HepG2 (cell line): ENCODE measurements around the gene EIF3L. TPM values are rescaled to one million over a fixed set of nuclear protein-coding genes. Genes with fewer than 3 reads are reported as not detected.

ENCODE experiments used
- ASH2L ChIP-seq: fragments of 300-600, 200-600 bp; sonication (generic); IDR thresholded peaks from 2 replicates; pipeline ENCODE4 v1.7.0; 2017; ENCODE audit warnings: low read depth, mild to moderate bottlenecking, moderate library complexity, mixed read lengths, low read length; ENCODE audit not compliant: insufficient read length
- BHLHE40 ChIP-seq: IDR thresholded peaks from 2 replicates; pipeline ENCODE4 v1.6.1; 2011; ENCODE audit warnings: low read length, improper control_type of control experiment
- DMAP1 ChIP-seq: IDR thresholded peaks from 2 replicates; pipeline ENCODE4 v1.6.1; 2016
- ELF4 ChIP-seq: sonication (generic); formaldehyde crosslinking; IDR thresholded peaks from 2 replicates; pipeline ENCODE4 v1.5.0; 2020; ENCODE audit warnings: missing genetic modification reagents, mild to moderate bottlenecking, moderate library complexity, borderline replicate concordance
- GABPA ChIP-seq, 2 experiments: IDR thresholded peaks; 2 replicates each; pipeline ENCODE4 v1.6.1; 2011 to 2016; ENCODE audit warnings: low read depth in 2 of 2, low read length in 1 of 2, missing biosample characterization in 1 of 2, missing genetic modification characterization in 1 of 2
- GLI4 ChIP-seq: sonication (generic); formaldehyde crosslinking; IDR thresholded peaks from 2 replicates; pipeline ENCODE4 v1.5.1; 2020; ENCODE audit warnings: missing genetic modification reagents, mild to moderate bottlenecking, moderate library complexity, borderline replicate concordance
- HDAC6 ChIP-seq: fragments of 200-600 bp; sonication (generic); IDR thresholded peaks from 2 replicates; pipeline ENCODE4 v1.7.0; 2017; ENCODE audit warnings: mild to moderate bottlenecking, antibody characterized with exemption, low read length, low read depth
- MAF1 ChIP-seq: sonication (generic); formaldehyde crosslinking; IDR thresholded peaks from 2 replicates; pipeline ENCODE4 v1.5.0; 2020; ENCODE audit warnings: missing genetic modification reagents, borderline replicate concordance
- NR2F6 ChIP-seq, 2 experiments: IDR thresholded peaks; 2 replicates each; pipeline ENCODE4 v1.6.1; 2016; ENCODE audit warnings: antibody characterized with exemption in 1 of 2, mild to moderate bottlenecking in 1 of 2
- POLR2A ChIP-seq, 2 experiments: IDR thresholded peaks; 2 replicates each; pipeline ENCODE4 v1.6.1; 2011; ENCODE audit warnings: low read depth in 2 of 2, low read length in 2 of 2, mild to moderate bottlenecking in 1 of 2, moderate library complexity in 1 of 2; ENCODE audit not compliant: insufficient read depth in 1 of 2
- TBP ChIP-seq: sonication (generic); formaldehyde crosslinking; IDR thresholded peaks from 2 replicates; pipeline ENCODE4 v1.5.0; 2020; ENCODE audit warnings: missing genetic modification reagents
- THAP11 ChIP-seq: IDR thresholded peaks from 2 replicates; pipeline ENCODE4 v1.6.1; 2016; ENCODE audit warnings: missing biosample characterization, missing genetic modification reagents
- ZFP36 ChIP-seq: fragments of 150-350 bp; IDR thresholded peaks from 2 replicates; pipeline ENCODE4 v1.6.1; 2018; ENCODE audit warnings: borderline replicate concordance, low read length, low read depth; ENCODE audit not compliant: partially characterized antibody
- ZNF230 ChIP-seq: sonication (generic); formaldehyde crosslinking; IDR thresholded peaks from 2 replicates; pipeline ENCODE4 v1.4.0; 2020; ENCODE audit warnings: mild to moderate bottlenecking, missing genetic modification reagents
- ZNF326 ChIP-seq: sonication (generic); formaldehyde crosslinking; IDR thresholded peaks from 2 replicates; pipeline ENCODE4 v1.4.0; 2020; ENCODE audit warnings: missing genetic modification reagents, borderline replicate concordance
- ZNF432 ChIP-seq: sonication (generic); formaldehyde crosslinking; IDR thresholded peaks from 2 replicates; pipeline ENCODE4 v1.5.0; 2020; ENCODE audit warnings: missing genetic modification reagents, mild to moderate bottlenecking, borderline replicate concordance
- ZNF782 ChIP-seq: sonication (generic); formaldehyde crosslinking; IDR thresholded peaks from 2 replicates; pipeline ENCODE4 v1.4.0; 2020; ENCODE audit warnings: missing genetic modification reagents, mild to moderate bottlenecking, borderline replicate concordance
- ZNF891 ChIP-seq: sonication (generic); formaldehyde crosslinking; IDR thresholded peaks from 2 replicates; pipeline ENCODE4 v1.5.0; 2020; ENCODE audit warnings: mild to moderate bottlenecking, missing genetic modification reagents
- polyA plus RNA-seq, 8 experiments: library from polyadenylated mRNA; depleted of rRNA in 3 of 8; stranded (reverse) in 7 of 8; unstranded in 1 of 8; fragments of >200 nt; fragmentation: Illumina TruSeq in 4 of 8; extraction: Trizol in 4 of 8; gene quantifications; 2 replicates each; pipeline versions ENCODE4 v1.2.1 to v1.2.3, GENCODE V29; 2011 to 2016; ENCODE audit warnings: low read depth in 4 of 8, missing spikeins in 1 of 8, mixed read lengths in 1 of 8; ENCODE audit not compliant: insufficient read depth in 1 of 8
- total RNA-seq, 5 experiments: library from RNA; depleted of rRNA; stranded (reverse); fragments of >200 nt; fragmentation: Illumina TruSeq; extraction: Trizol; gene quantifications; 2 replicates each; pipeline ENCODE4 v1.2.3, GENCODE V29; 2016; ENCODE audit warnings: low read depth in 1 of 5
- TF ChIP-seq, protein P1 (sequence below): sonication (generic); formaldehyde crosslinking; IDR thresholded peaks from 2 replicates; pipeline ENCODE4 v1.5.1; 2020; ENCODE audit warnings: mild to moderate bottlenecking, missing genetic modification reagents
- TF ChIP-seq, protein P2 (sequence below): sonication (generic); formaldehyde crosslinking; IDR thresholded peaks from 2 replicates; pipeline ENCODE4 v1.4.0; 2020; ENCODE audit warnings: missing genetic modification reagents, borderline replicate concordance
- TF ChIP-seq, protein P3 (sequence below): sonication (generic); formaldehyde crosslinking; IDR thresholded peaks from 2 replicates; pipeline ENCODE4 v1.8.0; 2022; ENCODE audit warnings: mild to moderate bottlenecking, missing genetic modification reagents, moderate library complexity
- TF ChIP-seq, protein P4 (sequence below): sonication (generic); formaldehyde crosslinking; IDR thresholded peaks from 2 replicates; pipeline ENCODE4 v1.4.0; 2020; ENCODE audit warnings: missing genetic modification reagents

EIF3L gene
- total and polyA plus RNA-seq, 2 of the 13 experiments (the other 11 are each of a cell fraction or from before 2014, with no cell fraction given) = 514 to 793 TPM

DNA sequence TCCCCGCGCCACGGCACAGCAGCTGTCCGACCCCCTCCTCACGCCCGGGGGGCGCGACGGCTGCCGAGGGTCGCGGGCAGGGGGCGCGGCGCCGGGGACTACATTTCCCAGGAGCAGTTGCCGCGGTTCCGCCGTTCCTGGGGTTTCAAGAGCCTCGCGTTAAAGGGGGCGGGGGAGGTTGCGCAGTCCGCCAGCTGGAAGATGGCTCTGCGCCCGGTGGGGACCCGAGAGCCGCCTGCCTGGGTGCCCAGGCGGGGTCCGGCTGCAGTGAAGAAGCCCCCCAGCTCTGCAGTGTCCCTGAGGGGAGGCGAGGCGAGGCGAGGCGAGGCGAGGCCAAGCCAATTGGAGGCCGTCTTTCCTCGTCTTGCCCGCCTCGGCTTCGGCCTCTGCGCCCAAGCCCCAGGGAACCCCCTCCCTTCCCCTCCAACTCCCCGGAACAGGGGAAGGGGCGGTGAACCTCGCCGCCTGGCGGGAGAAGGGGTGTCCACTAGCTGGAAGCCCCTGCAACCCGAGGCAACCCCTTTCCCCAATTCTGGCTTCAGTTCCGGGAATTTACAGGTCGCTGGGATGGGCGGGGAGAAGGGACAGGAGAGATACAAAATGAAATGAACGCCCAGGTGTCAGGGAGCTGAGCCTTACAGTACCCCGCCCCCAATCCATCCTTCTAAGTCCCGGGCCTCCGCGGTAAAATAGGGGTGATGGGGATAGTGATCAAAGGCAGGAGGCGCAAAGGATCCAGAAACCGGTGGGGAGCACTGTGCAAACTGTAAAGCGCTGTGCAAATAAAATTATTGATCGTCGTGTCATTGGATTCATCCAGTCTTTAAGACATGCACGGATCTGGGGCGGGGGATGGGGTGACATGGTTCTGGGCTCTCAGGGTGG, 46.7 kb upstream of the EIF3L start (continued):
- TF ChIP-seq, protein P1, sequence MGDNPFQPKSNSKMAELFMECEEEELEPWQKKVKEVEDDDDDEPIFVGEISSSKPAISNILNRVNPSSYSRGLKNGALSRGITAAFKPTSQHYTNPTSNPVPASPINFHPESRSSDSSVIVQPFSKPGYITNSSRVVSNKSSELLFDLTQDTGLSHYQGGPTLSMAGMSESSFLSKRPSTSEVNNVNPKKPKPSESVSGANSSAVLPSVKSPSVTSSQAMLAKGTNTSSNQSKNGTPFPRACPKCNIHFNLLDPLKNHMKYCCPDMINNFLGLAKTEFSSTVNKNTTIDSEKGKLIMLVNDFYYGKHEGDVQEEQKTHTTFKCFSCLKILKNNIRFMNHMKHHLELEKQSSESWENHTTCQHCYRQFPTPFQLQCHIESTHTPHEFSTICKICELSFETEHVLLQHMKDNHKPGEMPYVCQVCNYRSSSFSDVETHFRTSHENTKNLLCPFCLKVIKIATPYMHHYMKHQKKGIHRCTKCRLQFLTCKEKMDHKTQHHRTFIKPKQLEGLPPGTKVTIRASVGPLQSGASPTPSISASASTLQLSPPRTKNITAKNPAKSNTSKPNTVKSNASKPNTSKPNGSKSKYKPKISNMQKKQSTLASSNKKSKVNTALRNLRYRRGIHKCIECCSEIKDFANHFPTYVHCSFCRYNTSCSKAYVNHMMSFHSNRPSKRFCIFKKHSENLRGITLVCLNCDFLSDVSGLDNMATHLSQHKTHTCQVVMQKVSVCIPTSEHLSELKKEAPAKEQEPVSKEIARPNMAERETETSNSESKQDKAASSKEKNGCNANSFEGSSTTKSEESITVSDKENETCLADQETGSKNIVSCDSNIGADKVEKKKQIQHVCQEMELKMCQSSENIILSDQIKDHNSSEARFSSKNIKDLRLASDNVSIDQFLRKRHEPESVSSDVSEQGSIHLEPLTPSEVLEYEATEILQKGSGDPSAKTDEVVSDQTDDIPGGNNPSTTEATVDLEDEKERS (CRISPR knock-in tag) = no peak
- TF ChIP-seq MAF1 (0 out of 2 replicates have a peak, but pooled peaks have one; percentile 32), TBP (CRISPR knock-in tag) (no peak), ZFP36 (no peak), ZNF782 (CRISPR knock-in tag) (no peak), NR2F6 (IDR thresholded peaks at IDR 0.05) (no peak), NR2F6 (CRISPR knock-in tag; IDR thresholded peaks at IDR 0.05) (no peak; the same call in 1 of the 2 replicates), HDAC6 (no peak), ZNF891 (CRISPR knock-in tag) (no peak), BHLHE40 (no peak), ASH2L (no peak), GLI4 (no peak), ELF4 (CRISPR knock-in tag) (no peak), GABPA (IDR thresholded peaks at IDR 0.05; ENCODE audit: low read depth, low read length) (peak; percentile 41), GABPA (CRISPR knock-in tag; IDR thresholded peaks at IDR 0.05; ENCODE audit: low read depth) (peak; percentile 74), THAP11 (CRISPR knock-in tag) (peak; percentile 97), ZNF326 (CRISPR knock-in tag) (no peak), ZNF230 (no peak), ZNF432 (no peak), POLR2A (IDR thresholded peaks at IDR 0.05; ENCODE audit: insufficient read depth in 1 of 2, low read depth in 2 of 2, low read length in 2 of 2) (peak; percentile 40 to 53; a peak in 3 of 4 replicates), DMAP1 (CRISPR knock-in tag) (no peak)
- TF ChIP-seq, protein P2, sequence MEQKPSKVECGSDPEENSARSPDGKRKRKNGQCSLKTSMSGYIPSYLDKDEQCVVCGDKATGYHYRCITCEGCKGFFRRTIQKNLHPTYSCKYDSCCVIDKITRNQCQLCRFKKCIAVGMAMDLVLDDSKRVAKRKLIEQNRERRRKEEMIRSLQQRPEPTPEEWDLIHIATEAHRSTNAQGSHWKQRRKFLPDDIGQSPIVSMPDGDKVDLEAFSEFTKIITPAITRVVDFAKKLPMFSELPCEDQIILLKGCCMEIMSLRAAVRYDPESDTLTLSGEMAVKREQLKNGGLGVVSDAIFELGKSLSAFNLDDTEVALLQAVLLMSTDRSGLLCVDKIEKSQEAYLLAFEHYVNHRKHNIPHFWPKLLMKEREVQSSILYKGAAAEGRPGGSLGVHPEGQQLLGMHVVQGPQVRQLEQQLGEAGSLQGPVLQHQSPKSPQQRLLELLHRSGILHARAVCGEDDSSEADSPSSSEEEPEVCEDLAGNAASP = 0 out of 2 replicates have a peak, but pooled peaks have one; percentile 6
- TF ChIP-seq, protein P3, sequence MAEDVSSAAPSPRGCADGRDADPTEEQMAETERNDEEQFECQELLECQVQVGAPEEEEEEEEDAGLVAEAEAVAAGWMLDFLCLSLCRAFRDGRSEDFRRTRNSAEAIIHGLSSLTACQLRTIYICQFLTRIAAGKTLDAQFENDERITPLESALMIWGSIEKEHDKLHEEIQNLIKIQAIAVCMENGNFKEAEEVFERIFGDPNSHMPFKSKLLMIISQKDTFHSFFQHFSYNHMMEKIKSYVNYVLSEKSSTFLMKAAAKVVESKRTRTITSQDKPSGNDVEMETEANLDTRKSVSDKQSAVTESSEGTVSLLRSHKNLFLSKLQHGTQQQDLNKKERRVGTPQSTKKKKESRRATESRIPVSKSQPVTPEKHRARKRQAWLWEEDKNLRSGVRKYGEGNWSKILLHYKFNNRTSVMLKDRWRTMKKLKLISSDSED = no peak
- TF ChIP-seq, protein P4, sequence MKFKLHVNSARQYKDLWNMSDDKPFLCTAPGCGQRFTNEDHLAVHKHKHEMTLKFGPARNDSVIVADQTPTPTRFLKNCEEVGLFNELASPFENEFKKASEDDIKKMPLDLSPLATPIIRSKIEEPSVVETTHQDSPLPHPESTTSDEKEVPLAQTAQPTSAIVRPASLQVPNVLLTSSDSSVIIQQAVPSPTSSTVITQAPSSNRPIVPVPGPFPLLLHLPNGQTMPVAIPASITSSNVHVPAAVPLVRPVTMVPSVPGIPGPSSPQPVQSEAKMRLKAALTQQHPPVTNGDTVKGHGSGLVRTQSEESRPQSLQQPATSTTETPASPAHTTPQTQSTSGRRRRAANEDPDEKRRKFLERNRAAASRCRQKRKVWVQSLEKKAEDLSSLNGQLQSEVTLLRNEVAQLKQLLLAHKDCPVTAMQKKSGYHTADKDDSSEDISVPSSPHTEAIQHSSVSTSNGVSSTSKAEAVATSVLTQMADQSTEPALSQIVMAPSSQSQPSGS (CRISPR knock-in tag) = peak; percentile 52; the same call in 1 of the 2 replicates
